ENCODE data around the gene RABEP2.
"Not testable (repeated sequence)": the region's sequence is repeated elsewhere in the genome, so short reads cannot be mapped to it uniquely, and the experiment has no call there.

The RABEP2 gene, protein sequence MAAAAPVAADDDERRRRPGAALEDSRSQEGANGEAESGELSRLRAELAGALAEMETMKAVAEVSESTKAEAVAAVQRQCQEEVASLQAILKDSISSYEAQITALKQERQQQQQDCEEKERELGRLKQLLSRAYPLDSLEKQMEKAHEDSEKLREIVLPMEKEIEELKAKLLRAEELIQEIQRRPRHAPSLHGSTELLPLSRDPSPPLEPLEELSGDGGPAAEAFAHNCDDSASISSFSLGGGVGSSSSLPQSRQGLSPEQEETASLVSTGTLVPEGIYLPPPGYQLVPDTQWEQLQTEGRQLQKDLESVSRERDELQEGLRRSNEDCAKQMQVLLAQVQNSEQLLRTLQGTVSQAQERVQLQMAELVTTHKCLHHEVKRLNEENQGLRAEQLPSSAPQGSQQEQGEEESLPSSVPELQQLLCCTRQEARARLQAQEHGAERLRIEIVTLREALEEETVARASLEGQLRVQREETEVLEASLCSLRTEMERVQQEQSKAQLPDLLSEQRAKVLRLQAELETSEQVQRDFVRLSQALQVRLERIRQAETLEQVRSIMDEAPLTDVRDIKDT

DNA sequence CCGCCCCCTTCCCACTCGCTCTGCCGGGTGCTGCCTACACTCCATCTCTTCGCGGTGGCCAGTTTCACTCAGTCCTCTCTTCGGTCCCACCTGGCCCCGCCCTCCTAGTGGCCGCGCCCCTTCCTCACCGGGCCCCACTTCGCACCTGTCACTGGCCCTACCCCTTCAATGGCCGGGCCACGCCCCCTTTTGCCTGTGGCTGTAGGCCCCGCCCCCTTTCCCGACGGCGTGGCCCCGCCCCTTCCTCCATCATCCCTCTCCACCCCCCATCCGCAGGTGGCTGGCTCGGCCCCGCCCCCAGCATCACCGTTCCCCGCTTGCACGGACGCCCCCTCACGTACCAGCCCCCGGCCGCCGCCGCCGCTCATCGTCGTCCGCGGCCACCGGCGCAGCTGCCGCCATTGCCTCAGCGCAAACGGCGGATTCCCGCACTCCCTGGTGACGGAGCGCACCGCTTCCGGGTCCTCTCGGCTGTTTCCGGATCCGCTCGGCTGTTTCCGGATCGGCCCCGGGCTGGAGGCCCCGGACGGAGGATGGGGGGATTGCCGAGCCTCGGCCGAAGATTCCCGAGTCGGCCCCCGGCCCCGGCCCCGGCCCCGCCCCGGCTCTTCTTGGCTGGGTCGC, at the start of gene RABEP2:
Gene RABEP2, minus strand, starts transcription at position 477 of the 624 bp plus-strand sequence. Its CDS starts 75 bp downstream, at position 402.
- peak; percentile 70 for DNase-seq (ENCODE audit: low read depth)

DNA sequence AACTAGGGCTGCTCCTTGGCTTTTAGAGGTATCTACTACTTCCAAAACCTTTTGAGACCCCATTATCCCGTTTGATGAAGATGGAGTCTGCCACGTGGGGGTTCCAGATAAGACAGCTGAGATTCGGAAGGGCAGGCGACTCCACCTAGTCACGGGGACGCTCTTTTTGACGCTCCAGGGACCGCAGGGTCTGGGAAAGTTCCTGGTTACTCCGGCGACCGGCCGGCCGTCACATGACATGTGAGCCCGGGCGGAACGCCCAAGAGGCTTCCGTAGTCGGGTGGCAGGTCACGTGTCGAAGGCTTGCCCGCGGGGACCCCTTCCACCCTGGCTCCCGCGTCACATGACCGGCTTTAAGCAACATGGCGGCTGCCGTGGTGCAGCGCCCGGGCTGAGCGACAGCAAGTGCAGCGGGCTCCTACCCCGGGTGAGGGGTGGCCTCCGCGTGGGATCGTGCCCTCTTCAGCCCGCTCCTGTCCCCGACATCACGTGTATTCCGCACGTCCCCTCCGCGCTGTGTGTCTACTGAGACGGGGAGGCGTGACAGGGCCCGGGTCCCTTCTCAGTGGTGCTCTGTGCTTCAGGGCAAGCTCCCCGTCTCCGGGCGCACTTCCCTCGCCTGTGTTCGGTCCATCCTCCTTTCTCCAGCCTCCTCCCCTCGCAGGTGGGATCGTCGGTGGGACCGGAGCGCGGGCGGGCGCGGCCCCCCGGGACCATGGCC, 49.6 kb upstream of the RABEP2 start, which contains the start of gene SPNS1:
Gene SPNS1, plus strand, starts transcription at position 342 of the 721 bp plus-strand sequence. Its CDS starts 374 bp downstream, at position 716.
- peak; percentile 95 for DNase-seq (ENCODE audit: low read depth)

DNA sequence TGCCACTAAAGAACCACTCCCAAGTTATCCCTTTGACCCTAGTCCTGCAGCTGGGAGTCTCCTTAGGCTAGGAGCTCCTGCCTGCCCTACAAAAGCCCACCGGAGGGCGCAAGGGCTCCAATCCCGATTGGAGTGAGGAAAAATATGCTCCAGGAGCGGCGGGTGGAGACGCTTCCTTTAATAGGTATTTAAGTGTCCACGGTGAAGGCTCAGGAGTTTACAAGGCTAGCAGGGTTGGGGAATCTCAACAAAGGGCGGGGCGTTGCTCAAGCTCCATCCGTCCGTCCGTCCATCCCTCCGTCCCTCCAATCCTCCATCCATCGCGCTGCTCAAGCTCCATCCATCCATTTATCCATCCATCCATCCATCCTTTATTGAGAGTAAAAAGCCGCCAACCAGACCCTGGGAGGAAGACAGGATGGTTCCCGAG, 49.0 kb upstream of the RABEP2 start:
- DNase-seq (ENCODE audit: low read depth): peak; percentile 36

DNA sequence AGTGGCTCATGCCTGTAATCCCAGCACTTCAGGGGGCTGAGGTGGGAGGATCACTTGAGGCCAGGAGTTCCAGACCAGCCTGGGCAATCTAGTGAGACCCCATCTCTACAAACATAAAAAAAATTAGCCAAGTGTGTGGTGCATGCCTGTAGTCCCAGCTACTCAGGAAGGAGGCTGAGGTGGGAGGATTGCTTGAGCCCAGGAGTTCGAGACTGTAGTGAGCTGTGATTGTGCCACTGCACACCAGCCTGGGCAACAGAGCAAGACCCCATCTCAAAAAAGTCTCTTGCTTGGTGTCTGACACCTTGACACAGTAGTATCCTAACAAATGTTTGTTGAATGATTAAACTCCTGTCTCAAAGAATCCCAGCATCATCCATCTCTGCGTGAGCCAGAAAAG, 44.7 kb upstream of the RABEP2 start:
- not testable (repeated sequence) for DNase-seq (ENCODE audit: low read depth)

DNA sequence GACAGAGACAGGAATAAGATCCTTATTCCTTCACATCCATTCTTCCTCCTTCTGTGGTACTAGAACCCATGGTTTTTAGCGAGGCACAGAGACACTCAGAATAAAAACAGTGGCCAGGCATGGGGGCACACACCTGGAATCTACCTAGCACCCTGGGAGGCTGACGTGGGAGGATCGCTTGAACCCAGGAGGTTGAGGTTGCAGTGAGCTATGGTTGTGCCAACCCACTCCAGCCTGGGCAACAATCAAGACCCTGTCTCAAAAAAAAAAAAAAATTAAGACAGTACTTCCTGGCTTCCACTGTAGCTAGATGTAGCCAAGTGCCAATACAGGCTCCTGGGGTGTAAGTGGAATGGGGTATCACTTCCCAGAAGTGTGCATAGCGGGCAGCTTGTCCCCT, 42.1 kb upstream of the RABEP2 start:
- no peak for DNase-seq (ENCODE audit: low read depth)

DNA sequence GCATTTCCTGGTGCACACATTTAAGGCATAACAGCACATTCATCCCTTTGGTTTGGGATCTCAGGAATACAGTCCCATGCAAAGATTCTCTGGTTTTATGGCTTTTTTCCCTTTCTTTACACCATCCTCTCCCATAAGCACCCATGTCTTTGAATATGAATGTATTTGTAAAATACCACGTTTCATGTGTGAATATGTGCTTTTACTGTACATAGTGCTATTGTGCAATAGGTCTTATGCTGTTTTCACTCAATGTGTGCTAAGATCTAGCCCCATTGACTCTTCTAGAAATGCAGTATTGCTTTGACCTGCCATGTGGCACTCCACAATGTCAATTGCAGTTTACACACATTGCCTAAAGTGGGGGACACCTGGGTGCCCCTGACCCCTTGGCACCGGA, 39.5 kb upstream of the RABEP2 start:
- no peak for DNase-seq (ENCODE audit: low read depth)

DNA sequence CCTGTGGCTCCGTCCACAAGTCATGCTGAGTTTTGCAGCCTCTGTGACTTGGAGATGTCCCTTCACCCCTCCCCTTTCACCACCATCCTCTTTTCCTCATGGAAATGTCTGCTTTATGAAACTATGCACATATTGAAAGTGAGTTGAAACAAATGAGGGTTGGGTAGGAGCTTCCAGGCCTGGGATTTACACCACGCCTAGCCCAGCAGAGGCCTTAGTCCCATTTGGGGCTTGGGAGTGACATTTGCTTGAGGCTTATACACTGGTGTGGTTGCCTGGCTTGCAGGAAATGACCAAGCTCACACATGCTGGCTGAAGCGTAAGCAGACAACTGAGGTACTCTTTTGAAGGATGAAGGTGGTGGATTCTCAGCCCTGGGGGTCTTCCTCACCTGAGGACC, 39.0 kb upstream of the RABEP2 start:
- DNase-seq (ENCODE audit: low read depth): no peak

DNA sequence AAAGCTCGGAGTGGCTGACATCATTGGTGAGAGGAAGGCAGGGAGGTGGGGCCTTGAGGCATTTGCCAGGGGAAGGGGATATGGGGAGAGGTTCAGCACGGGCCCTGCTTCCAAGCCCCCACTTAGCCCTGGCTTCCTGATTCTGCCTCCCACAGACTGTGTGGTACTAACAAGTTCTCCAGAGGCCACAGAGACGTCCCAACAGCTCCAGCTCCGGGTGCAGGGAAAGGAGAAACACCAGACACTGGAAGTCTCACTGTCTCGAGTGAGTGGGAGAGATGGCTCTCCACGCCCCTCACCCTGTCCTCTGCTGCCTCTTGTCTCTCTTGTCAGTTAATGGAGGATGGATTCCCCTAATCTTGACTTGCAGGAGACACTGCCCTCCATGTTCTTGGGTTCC, 33.8 kb upstream of the RABEP2 start:
- DNase-seq (ENCODE audit: low read depth): no peak

DNA sequence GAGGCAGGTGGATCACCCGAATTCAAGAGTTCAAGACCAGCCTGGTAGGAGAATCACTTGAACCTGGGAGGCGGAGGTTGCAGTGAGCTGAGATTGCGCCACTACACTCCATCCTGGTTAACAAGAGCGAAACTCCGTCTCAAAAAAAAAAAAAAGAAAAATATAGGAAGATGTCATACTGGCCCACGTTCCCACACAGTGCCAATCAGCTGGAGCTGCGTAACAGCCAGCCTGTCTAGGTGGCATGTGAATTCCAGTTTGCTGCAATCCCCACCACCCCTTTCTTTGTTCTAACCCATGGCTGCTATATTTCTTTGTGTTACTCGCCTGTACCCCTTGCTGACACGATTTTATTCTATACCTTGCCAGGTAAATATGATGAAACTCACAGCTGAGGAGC, 33.2 kb upstream of the RABEP2 start:
- DNase-seq (ENCODE audit: low read depth): no peak

DNA sequence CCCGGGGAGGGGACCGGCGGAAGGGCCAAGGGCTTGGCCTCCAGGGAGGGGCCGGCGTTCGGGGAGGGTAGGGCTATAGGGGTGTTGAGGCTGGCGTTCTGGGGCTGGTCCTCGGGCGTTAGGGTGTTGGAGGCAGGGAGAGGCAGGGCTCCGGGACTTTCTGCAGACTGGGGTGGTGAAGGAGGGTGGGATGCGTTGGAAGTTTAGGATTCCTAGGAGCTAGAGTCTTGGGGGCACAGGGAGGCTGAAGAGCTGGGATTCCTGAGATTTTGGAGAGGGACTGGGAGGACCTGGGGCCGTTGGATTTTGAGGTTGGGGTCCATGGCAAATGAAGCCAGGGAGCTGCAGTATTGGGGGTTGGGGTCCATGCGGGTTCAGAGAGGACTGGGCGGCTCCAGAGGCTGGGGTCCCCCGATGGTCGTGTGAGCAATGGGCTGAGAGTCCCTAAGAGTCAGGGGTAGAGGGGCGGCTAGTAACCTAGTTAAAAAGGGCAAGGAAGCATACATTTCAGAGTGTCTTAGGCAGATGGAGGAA, 26.4 kb upstream of the RABEP2 start:
- DNase-seq (ENCODE audit: low read depth): no peak

DNA sequence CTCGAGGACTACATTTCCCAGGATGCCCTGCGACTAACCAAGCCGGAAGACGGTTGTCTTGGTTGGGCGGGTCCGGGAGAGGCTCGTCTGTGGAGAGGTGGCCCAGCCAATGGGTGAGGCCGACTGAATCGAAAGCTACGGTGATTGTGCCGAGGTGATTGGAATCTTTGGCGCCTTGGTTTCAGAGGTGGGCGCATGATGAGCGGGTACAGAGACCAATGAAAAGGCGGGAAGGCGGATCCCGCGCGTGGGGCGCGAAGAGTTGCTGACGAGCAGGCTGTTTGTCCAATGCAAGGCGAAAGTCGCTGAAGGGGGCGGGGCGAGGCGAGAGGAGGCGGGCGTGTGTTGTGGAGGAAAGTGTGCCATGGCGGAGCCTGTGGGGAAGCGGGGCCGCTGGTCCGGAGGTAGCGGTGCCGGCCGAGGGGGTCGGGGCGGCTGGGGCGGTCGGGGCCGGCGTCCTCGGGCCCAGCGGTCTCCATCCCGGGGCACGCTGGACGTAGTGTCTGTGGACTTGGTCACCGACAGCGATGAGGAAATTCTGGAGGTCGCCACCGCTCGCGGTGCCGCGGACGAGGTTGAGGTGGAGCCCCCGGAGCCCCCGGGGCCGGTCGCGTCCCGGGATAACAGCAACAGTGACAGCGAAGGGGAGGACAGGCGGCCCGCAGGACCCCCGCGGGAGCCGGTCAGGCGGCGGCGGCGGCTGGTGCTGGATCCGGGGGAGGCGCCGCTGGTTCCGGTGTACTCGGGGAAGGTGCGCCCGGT, 25.8 kb upstream of the RABEP2 start, which contains the start of gene NFATC2IP:
Gene NFATC2IP, plus strand, starts transcription at position 290 of the 762 bp plus-strand sequence. Its CDS starts 75 bp downstream, at position 365.
- peak; percentile 100 for DNase-seq (ENCODE audit: low read depth)

DNA sequence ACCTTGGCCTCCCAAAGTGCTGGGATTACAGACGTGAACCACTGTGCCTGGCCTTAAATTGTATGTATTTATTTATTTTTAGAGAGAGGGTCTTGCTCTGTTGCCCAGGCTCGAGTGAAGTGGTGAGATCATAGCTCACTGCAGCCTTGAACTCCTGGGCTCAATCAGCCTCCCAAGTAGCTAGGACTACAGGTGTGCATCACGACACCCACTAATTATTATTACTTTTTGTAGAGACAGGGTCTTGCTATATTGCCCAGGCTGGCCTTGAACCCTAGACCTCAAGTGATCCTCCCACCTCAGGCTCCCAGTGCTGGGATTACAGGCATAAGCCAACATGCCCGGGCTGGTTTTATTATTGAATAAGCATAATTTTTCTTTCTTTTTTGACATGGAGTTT, 21.6 kb upstream of the RABEP2 start:
- no peak for DNase-seq (ENCODE audit: low read depth)

DNA sequence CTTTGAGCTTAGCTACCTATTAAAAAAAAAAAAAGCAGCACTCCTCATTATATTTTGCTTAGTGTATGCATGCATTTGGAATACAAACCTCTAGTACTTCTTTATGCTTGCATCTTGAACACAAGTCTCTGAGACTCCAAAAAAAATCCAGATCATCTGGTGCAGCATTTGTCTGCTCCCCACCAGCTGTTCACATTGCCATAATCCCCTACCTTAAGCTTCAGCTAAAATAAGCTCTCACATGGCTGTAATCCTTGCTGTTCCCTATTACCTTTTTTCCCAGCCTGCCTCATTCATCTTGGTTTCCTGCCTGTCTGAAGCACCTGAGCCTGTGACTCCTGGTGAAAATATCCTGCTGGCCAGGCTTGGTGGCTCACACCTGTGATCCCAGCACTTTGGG, 18.2 kb upstream of the RABEP2 start:
- DNase-seq (ENCODE audit: low read depth): no peak

DNA sequence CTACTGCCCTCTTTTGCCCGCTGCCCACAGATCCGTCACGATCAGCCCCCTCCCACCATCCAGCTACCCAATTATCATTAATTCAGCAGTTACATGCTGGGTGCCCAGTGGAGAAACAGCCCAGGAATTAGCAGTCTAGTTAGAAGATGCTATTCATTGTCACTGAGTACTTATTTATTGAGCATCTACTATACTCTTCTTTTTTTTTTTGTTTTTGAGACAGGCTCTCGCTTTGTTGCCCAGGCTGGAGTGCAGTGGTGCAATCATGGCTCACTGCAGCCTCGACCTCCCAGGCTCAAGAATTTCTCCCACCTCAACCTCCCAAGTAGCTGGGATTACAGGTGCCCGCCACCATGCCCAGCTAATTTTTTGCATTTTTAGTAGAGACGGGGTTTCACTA, 14.8 kb upstream of the RABEP2 start:
- not testable (repeated sequence) for DNase-seq (ENCODE audit: low read depth)

DNA sequence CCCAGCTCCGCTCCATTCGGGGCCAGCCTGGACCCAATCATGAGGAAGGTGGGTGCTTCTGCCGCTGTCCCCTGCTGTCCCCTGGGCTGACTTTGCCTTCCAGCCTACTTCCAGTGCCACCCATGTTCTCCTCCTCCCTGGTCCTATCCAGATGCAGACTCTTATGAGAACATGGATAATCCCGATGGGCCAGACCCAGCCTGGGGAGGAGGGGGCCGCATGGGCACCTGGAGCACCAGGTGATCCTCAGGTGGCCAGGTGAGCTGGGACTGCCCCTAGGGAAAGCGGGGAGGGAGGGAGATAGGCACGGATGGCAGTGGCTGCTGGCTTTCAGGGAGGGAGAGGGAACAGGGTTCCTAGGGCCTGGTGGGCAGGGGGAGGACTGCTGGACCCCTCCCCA, 13.7 kb upstream of the RABEP2 start:
- DNase-seq (ENCODE audit: low read depth): no peak

DNA sequence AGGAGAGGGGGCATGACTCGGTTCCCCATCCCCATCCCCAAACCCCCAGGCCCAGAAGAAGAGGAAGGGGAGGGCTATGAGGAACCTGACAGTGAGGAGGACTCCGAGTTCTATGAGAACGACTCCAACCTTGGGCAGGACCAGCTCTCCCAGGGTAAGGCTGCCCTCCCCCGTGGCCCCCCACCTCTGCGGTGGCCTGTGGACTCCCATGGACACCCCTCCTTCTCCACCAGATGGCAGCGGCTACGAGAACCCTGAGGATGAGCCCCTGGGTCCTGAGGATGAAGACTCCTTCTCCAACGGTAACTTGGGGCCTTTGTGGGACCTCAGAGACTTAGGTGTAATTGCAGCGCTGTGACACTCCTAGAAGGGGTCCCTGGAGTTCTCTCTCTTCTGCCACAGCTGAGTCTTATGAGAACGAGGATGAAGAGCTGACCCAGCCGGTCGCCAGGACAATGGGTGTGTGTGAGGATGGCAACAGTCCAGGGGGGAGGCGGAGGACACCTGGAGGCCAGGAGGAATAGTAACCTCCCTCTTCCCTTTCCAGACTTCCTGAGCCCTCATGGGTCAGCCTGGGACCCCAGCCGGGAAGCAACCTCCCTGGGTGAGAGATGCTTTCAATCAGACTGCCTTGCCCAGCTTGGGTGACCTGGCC, 12.3 kb upstream of the RABEP2 start:
- no peak for DNase-seq (ENCODE audit: low read depth)

DNA sequence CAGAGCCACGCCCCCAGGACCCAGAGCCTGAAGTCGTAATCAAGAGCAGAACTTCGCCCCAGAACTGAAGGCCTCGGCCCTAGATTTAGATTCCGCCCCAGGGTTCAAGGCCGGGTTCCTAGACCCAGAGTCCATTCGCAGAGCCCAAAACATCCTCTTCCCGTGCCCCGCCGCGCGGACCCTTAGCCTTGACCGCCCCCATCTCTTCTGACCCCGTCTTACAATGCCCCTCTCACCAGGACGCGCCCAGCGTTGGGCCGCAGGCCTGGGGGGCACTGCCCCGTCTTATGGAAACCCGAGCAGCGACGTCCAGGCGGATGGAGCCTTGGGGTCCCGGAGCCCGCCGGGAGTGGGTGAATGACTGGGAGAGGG, 11.7 kb upstream of the RABEP2 start:
- no peak for DNase-seq (ENCODE audit: low read depth)

DNA sequence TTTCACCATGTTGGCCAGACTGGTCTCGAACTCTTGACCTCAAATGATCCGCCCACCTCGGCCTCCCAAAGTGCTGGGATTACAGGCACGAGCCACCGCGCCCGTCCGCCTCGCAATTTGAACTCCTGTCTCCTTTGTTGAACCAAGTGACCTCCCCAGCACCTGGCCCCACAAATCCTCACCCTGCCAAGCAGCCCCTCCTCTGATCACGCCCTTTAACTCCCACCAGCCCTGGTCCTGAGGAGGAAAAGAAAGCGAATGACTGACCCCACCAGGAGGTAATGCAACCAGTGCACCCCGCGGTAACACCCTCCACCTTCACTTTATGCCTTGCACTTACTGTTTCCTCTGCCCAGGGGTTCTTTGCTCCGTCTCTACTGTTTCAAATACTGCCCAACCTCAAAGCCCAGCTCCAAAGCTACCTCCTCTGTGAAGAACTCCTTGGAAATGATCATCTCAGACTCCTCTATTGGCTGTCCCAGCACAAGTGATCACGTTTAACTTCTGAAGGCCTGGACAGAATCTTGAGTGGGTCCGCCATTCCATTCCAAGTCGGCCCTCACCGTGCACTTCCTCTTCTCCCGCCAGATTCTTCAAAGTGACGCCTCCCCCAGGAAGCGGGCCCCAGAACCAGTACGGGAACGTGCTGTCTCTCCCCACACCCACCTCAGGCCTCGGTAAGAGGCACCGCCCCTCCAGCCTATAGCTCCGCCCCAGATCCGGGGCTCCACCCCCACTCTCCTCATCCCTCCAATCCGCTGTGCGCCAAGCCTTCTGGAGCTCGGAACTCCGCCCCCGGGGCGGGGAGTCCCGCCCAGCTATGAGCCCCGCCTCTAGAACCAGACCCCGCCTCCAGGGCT, 11.1 kb upstream of the RABEP2 start:
- peak; percentile 35 for DNase-seq (ENCODE audit: low read depth)

DNA sequence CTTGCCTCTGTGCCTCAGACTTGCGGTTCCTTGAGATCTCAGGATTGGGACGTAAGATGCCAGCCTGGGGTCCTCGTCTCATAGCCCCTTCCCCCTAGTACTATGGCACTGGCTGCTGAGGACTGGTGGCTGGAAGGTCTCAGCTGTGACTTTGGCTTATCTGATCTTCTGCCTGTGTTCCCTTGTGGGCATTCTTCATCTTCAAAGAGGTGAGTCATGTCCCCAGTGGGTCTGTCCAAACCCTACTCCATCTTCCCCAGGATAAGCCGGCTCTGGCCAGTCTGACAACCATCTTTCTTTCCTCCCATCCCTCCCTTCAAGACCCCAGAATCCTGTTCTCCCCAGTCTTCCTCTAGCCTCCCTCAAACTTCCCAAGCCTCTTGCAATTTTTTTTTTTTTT, 10.3 kb upstream of the RABEP2 start:
- no peak for DNase-seq (ENCODE audit: low read depth)

DNA sequence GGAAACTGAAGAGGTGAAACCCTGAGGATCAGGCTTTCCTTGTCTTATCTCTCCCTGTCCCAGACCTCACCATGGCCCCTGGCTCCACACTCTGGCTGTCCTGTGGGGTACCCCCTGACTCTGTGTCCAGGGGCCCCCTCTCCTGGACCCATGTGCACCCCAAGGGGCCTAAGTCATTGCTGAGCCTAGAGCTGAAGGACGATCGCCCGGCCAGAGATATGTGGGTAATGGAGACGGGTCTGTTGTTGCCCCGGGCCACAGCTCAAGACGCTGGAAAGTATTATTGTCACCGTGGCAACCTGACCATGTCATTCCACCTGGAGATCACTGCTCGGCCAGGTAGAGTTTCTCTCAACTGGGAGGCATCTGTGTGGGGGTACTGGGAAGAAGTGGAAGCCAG, 8.1 kb upstream of the RABEP2 start:
- no peak for DNase-seq (ENCODE audit: low read depth)
